PFSK-1 (cell line): Measurements from ENCODE around the gene RAB37.

Experiments used
- FOXP2 ChIP-seq: optimal IDR thresholded peaks from 2 replicates; pipeline ENCODE3; 2011; ENCODE audit warnings: borderline replicate concordance, control low read depth, inconsistent platforms; ENCODE audit not compliant: insufficient read depth; ENCODE audit errors: extremely low read length, extremely low read depth
- POLR2AphosphoS5 ChIP-seq: IDR thresholded peaks from 2 replicates; pipeline ENCODE4 v1.6.1; 2012; ENCODE audit warnings: low read depth, mild to moderate bottlenecking, control low read depth, low read length, moderate library complexity
- REST ChIP-seq, 2 experiments: IDR thresholded peaks; 2 replicates each; pipeline versions ENCODE4 v1.6.1 to v1.8.0; 2011 to 2012; ENCODE audit warnings: low read depth in 2 of 2, low read length in 2 of 2, control low read depth in 1 of 2, inconsistent platforms in 1 of 2, mild to moderate bottlenecking in 1 of 2, moderate library complexity in 1 of 2; ENCODE audit not compliant: insufficient read depth in 1 of 2
- SIN3A ChIP-seq: IDR thresholded peaks from 2 replicates; pipeline ENCODE4 v1.6.1; 2012; ENCODE audit warnings: mild to moderate bottlenecking, low read length, moderate library complexity, borderline replicate concordance; ENCODE audit not compliant: insufficient read depth
- TAF1 ChIP-seq: IDR thresholded peaks from 2 replicates; pipeline ENCODE4 v1.6.1; 2012; ENCODE audit warnings: low read length, control low read depth, borderline replicate concordance; ENCODE audit not compliant: insufficient read depth

The RAB37 gene

GRCh38 chr17:74761931-74762330 lies 24.9 kb downstream of the RAB37 start:
- TF ChIP-seq TAF1 = no peak
- TF ChIP-seq POLR2AphosphoS5 = no peak
- TF ChIP-seq SIN3A = no peak
- no peak for TF ChIP-seq REST (IDR thresholded peaks at IDR 0.05; ENCODE audit: insufficient read depth in 1 of 2, low read depth in 2 of 2, low read length in 2 of 2)
- TF ChIP-seq FOXP2 = no peak

GRCh38 chr17:74763565-74764387 lies 26.7 kb downstream of the RAB37 start:
- TF ChIP-seq POLR2AphosphoS5 (no peak), SIN3A (no peak), FOXP2 (no peak), REST (IDR thresholded peaks at IDR 0.05; ENCODE audit: insufficient read depth in 1 of 2, low read depth in 2 of 2, low read length in 2 of 2) (no peak), TAF1 (no peak)

GRCh38 chr17:74764751-74765286 lies 27.8 kb downstream of the RAB37 start:
- no peak for TF ChIP-seq POLR2AphosphoS5
- no peak for TF ChIP-seq FOXP2
- no peak for TF ChIP-seq SIN3A
- no peak for TF ChIP-seq REST (IDR thresholded peaks at IDR 0.05; ENCODE audit: insufficient read depth in 1 of 2, low read depth in 2 of 2, low read length in 2 of 2)
- no peak for TF ChIP-seq TAF1

- TF ChIP-seq SIN3A = no peak
- no peak for TF ChIP-seq FOXP2
- TF ChIP-seq TAF1 = no peak
- no peak for TF ChIP-seq REST (IDR thresholded peaks at IDR 0.05; ENCODE audit: insufficient read depth in 1 of 2, low read depth in 2 of 2, low read length in 2 of 2)
- no peak for TF ChIP-seq POLR2AphosphoS5
Measured at GRCh38 chr17:74766413-74766812, 29.4 kb downstream of the RAB37 start.

GRCh38 chr17:74767111-74767516 lies 30.1 kb downstream of the RAB37 start:
- TF ChIP-seq POLR2AphosphoS5 (no peak), SIN3A (no peak), REST (IDR thresholded peaks at IDR 0.05; ENCODE audit: insufficient read depth in 1 of 2, low read depth in 2 of 2, low read length in 2 of 2) (no peak), TAF1 (no peak), FOXP2 (no peak)
